A673 (cell line): ENCODE results near the gene POLR3K. TPM values are rescaled to one million over a fixed set of nuclear protein-coding genes. Genes with fewer than 3 reads are reported as not detected.

Experiments used
- BruUV-seq: library from RNA; stranded (reverse); fragments of 400-500 nt; replicated peaks from 2 replicates; lab custom pipeline; 2021; lab: Mats Ljungman, UMichigan
- CTCF ChIA-PET: fragments of 300-600 bp; sonication (Branson Sonifier 250); formaldehyde crosslinking; loops from one replicate; lab custom pipeline; 2022; ENCODE audit warnings: antibody characterized with exemption; lab: Charles Lee
- POLR2A ChIA-PET: fragments of 300-600 bp; sonication (Branson Sonifier 250); formaldehyde crosslinking; loops from one replicate; lab custom pipeline; 2022; ENCODE audit warnings: antibody characterized with exemption; ENCODE audit not compliant: low non-redundant PET; lab: Charles Lee
- DNase-seq: peaks from one replicate; pipeline ENCODE4 v3.0.0-alpha.2; 2015; ENCODE audit warnings: low spot score
- H3K27ac ChIP-seq: fragments of 200-600 bp; sonication (generic); 2 replicates; pipeline ENCODE4 v1.5.1; 2016; ENCODE audit warnings: mixed run types, low read depth, mild to moderate bottlenecking, mixed read lengths, antibody characterized with exemption, low read length; ENCODE audit not compliant: poor library complexity, severe bottlenecking
- H3K27me3 ChIP-seq: fragments of 200-600 bp; sonication (generic); replicated peaks from 2 replicates; pipeline ENCODE4 v1.6.1; 2017; ENCODE audit warnings: mixed run types, low read depth, mild to moderate bottlenecking, mixed read lengths, antibody characterized with exemption, low read length; ENCODE audit not compliant: insufficient read depth, poor library complexity
- H3K36me3 ChIP-seq: fragments of 200-600 bp; sonication (generic); 2 replicates; pipeline ENCODE4 v1.6.1; 2016; ENCODE audit warnings: mixed run types, mild to moderate bottlenecking, mixed read lengths, antibody characterized with exemption, low read length; ENCODE audit not compliant: insufficient read depth, poor library complexity, severe bottlenecking
- H3K4me1 ChIP-seq: fragments of 200-600 bp; sonication (generic); 2 replicates; pipeline ENCODE4 v1.6.1; 2017; ENCODE audit warnings: mixed run types, mild to moderate bottlenecking, mixed read lengths, antibody characterized with exemption, low read length; ENCODE audit not compliant: insufficient read depth, poor library complexity, severe bottlenecking
- H3K4me3 ChIP-seq: fragments of 200-600 bp; sonication (generic); 2 replicates; pipeline ENCODE4 v1.5.1; 2016; ENCODE audit warnings: low read depth, mixed run types, mild to moderate bottlenecking, mixed read lengths, low read length; ENCODE audit not compliant: poor library complexity, severe bottlenecking
- H3K9me3 ChIP-seq: fragments of 200-600 bp; sonication (generic); 2 replicates; pipeline ENCODE4 v1.6.1; 2016; ENCODE audit warnings: mixed run types, low read depth, mild to moderate bottlenecking, mixed read lengths, antibody characterized with exemption, low read length; ENCODE audit not compliant: poor library complexity, severe bottlenecking
- EZH2 ChIP-seq: fragments of 200-600 bp; sonication (generic); IDR thresholded peaks from 2 replicates; pipeline ENCODE4 v1.6.1; 2017; ENCODE audit warnings: borderline replicate concordance, low read depth, mild to moderate bottlenecking, mixed read lengths, antibody characterized with exemption, low read length; ENCODE audit not compliant: poor library complexity, severe bottlenecking
- intact Hi-C: fragments of 100-400 bp; cut with micrococcal nuclease; formaldehyde crosslinking; loops from one replicate; pipeline ENCODE4 v1.10.0; 2022; ENCODE audit not compliant: unreplicated experiment
- total RNA-seq: library from RNA; stranded (reverse); gene quantifications from 2 replicates; pipeline ENCODE4 v1.2.3, GENCODE V29; 2021
- TF ChIP-seq, protein P1 (sequence below): fragments of 300-800, 200-600 bp; sonication (generic); conservative IDR thresholded peaks from 2 replicates; pipeline ENCODE4 v1.5.1; 2017; ENCODE audit warnings: low read depth, mild to moderate bottlenecking, antibody characterized with exemption, low read length, moderate library complexity, mixed read lengths

The POLR3K gene
- total RNA-seq, 1 experiment from 2014 or later, result 48.5 TPM

DNA sequence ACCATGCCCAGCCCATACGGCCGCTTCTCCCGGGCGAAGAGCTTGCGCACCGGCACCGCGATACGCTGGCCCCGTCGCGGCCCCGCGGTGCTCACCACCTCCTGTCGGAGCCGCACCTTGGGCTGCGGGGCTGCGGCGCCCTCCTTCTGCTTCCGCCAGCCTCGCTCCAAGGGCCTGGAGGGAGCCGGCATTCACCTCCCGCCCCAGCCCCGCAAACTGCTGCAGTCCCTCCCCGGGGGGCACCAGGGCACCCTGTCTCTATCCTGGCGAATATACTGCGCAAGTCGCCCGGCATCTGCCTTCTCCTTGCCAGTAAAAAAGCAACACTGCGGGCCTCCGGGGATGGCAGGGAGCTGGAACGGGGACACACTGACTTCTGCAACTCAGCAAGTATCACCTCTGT is 8.5 kb upstream of the POLR3K start:
- ChIA-PET POLR2A (interaction anchor here (0.7 kb wide), 1 partner anchor 47 kb away, joined by 4 read pairs; no protein-coding TSS in a partner anchor), CTCF (interaction anchor here (1.1 kb wide), 1 partner anchor 35 kb away, joined by 3 read pairs; no protein-coding TSS in a partner anchor)
- Histone ChIP-seq H3K4me1 (no peaks in the 10 kb centered on the region), H3K27me3 (no peaks in the 10 kb centered on the region), H3K36me3 (peaks cover 13% of the 10 kb centered on the region), H3K4me3 (no peak overlapping the region), H3K27ac (no peak overlapping the region), H3K9me3 (no peaks in the 10 kb centered on the region)
- DNase-seq, result no peak
- no TSS peak for BruUV-seq
- intact Hi-C loops, result no loop called here
- TF ChIP-seq EZH2, result no peak
- TF ChIP-seq, protein P1, sequence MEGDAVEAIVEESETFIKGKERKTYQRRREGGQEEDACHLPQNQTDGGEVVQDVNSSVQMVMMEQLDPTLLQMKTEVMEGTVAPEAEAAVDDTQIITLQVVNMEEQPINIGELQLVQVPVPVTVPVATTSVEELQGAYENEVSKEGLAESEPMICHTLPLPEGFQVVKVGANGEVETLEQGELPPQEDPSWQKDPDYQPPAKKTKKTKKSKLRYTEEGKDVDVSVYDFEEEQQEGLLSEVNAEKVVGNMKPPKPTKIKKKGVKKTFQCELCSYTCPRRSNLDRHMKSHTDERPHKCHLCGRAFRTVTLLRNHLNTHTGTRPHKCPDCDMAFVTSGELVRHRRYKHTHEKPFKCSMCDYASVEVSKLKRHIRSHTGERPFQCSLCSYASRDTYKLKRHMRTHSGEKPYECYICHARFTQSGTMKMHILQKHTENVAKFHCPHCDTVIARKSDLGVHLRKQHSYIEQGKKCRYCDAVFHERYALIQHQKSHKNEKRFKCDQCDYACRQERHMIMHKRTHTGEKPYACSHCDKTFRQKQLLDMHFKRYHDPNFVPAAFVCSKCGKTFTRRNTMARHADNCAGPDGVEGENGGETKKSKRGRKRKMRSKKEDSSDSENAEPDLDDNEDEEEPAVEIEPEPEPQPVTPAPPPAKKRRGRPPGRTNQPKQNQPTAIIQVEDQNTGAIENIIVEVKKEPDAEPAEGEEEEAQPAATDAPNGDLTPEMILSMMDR, result no peak

DNA sequence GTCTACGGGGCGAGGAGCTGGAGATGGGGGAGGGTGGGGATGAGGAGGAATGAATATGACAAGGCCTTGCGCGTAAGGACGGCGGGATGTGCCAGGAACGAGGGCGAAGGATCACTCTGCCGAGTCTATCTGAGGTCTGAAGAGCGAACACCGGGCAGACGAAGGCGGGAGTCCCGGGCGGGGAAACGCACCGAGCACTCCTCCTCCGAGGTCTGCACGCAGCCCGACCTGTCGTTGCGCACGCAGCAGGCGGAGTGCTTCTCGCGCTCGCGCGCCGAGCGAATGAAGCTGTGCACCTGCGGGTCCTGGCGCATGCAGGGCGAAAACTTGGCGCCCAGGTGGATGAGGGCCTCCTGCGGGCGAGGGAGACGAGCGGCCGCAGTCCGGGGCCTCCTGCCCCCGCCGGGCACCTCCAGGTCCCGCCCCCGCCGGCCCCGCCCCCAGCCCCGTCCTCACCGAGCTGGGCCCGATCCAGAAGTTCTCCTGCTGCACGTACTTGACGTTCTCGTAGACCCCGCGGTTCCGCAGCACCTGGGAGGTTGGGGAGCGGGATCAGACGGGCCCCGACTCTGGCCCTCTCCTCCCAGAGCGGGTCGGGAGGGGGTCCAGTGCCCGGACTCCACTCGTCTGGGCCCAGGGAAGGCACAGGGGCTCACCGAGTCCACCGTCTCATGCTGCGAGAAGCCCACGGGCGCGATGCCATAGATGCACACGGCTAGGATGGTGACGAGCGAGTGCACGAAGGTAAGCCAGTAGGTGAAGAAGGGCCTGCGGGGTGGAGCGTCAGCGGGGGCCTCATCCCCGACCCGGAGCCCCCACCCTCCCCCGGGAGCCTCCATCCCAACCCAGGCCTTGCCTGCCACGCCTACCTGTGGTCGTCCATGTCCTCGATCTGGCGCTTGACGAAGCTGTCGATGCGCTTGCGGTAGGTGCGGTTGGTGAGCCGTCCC is 7.8 kb upstream of the POLR3K start:
- peaks cover 17% of the 10 kb centered on the region for H3K36me3 ChIP-seq
- H3K27ac ChIP-seq, result no peak overlapping the region
- intact Hi-C loops, result no loop called here
- H3K4me3 ChIP-seq, result no peak overlapping the region
- no peak for DNase-seq
- ChIA-PET CTCF (no interaction called here), POLR2A (interaction anchor here (0.6 to 0.7 kb wide), 2 partner anchors 48 to 326 kb away, joined by 4 to 16 read pairs; no protein-coding TSS in a partner anchor)
- TF ChIP-seq, protein P1, result no peak
- TF ChIP-seq EZH2, result no peak
- no TSS peak for BruUV-seq
- no peaks in the 10 kb centered on the region for H3K9me3 ChIP-seq
- H3K27me3 ChIP-seq, result no peaks in the 10 kb centered on the region
- no peaks in the 10 kb centered on the region for H3K4me1 ChIP-seq

DNA sequence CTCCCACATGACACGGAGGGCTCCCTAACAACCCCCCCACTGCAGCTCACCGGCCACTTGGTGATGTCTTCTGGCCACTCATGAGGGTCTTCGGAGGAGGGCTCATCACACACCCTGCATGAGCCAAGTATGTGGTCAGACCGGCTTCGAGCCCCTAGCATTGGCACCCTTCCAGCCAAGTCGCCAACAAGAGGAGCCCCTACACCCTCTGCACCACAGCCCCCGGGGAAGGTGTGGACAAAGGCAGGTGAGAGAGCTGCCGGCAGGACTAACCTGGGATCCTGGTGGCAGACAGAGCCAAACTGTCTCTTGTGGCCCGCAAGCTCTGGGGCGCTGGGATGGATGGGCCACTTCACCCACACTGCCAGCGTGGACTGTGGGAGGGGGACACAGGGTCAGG is 6.8 kb upstream of the POLR3K start:
- H3K4me3 ChIP-seq, result no peak overlapping the region
- intact Hi-C loops, result no loop called here
- no peak for DNase-seq
- TF ChIP-seq, protein P1, result no peak
- no peak for TF ChIP-seq EZH2
- H3K9me3 ChIP-seq, result no peaks in the 10 kb centered on the region
- no TSS peak for BruUV-seq
- H3K27me3 ChIP-seq, result no peaks in the 10 kb centered on the region
- CTCF ChIA-PET, result no interaction called here
- POLR2A ChIA-PET, result interaction anchor here (0.6 kb wide), 1 partner anchor 327 kb away, joined by 16 read pairs; no protein-coding TSS in a partner anchor
- peaks cover 22% of the 10 kb centered on the region for H3K36me3 ChIP-seq
- H3K4me1 ChIP-seq, result no peaks in the 10 kb centered on the region
- H3K27ac ChIP-seq, result no peak overlapping the region
